Neural progenitor cell (in vitro differentiated cells): ENCODE data around the gene SMS. TPM values are rescaled to one million over a fixed set of nuclear protein-coding genes. Genes with fewer than 3 reads are reported as not detected.

ENCODE experiments used
- DNase-seq: peaks from one replicate; pipeline ENCODE4 v3.0.0-alpha.2; 2016; ENCODE audit warnings: low spot score
- H2AFZ ChIP-seq: fragments of 200-600 bp; sonication (generic); replicated peaks from 2 replicates; pipeline ENCODE4 v1.6.1; 2016; ENCODE audit warnings: antibody characterized with exemption
- H3F3A ChIP-seq: fragments of 200-600 bp; sonication (generic); 2 replicates; pipeline ENCODE4 v1.6.1; 2016; ENCODE audit warnings: antibody characterized with exemption, low read depth
- H3K27ac ChIP-seq: fragments of 200-600 bp; sonication (generic); 2 replicates; pipeline ENCODE4 v1.5.1; 2016; ENCODE audit warnings: mild to moderate bottlenecking
- H3K27me3 ChIP-seq: fragments of 200-600 bp; sonication (generic); 2 replicates; pipeline ENCODE4 v1.6.1; 2016; ENCODE audit warnings: mild to moderate bottlenecking, moderate library complexity
- H3K36me3 ChIP-seq: fragments of 200-600 bp; sonication (generic); 2 replicates; pipeline ENCODE4 v1.5.1; 2016
- H3K4me1 ChIP-seq: fragments of 200-600 bp; sonication (generic); 2 replicates; pipeline ENCODE4 v1.6.1; 2016; ENCODE audit warnings: mixed run types
- H3K4me2 ChIP-seq: fragments of 200-600 bp; sonication (generic); 2 replicates; pipeline ENCODE4 v1.6.1; 2016
- H3K4me3 ChIP-seq: fragments of 200-600 bp; sonication (generic); 2 replicates; pipeline ENCODE4 v1.5.1; 2016
- H3K79me2 ChIP-seq: fragments of 200-600 bp; sonication (generic); 2 replicates; pipeline ENCODE4 v1.6.1; 2016; ENCODE audit warnings: low read depth
- H3K9ac ChIP-seq: fragments of 200-600 bp; sonication (generic); 2 replicates; pipeline ENCODE4 v1.6.1; 2016
- H3K9me3 ChIP-seq: fragments of 200-600 bp; sonication (generic); 2 replicates; pipeline ENCODE4 v1.5.1; 2016; ENCODE audit warnings: low read depth
- H4K20me1 ChIP-seq: fragments of 200-600 bp; sonication (generic); 2 replicates; pipeline ENCODE4 v1.6.1; 2016; ENCODE audit warnings: low read depth
- H3K27ac Mint-ChIP-seq: 3 replicates; pipeline ENCODE4 v1.8.0; 2021; ENCODE audit warnings: mixed read lengths
- H3K27me3 Mint-ChIP-seq: 2 replicates; pipeline ENCODE4 v1.8.0; 2022; ENCODE audit warnings: low read depth, mild to moderate bottlenecking, inconsistent platforms, moderate library complexity, mixed read lengths; ENCODE audit not compliant: insufficient read depth
- H3K36me3 Mint-ChIP-seq: 3 replicates; pipeline ENCODE4 v1.8.0; 2021; ENCODE audit warnings: mixed read lengths
- H3K4me1 Mint-ChIP-seq: 3 replicates; pipeline ENCODE4 v1.8.0; 2021; ENCODE audit warnings: mixed read lengths
- H3K4me3 Mint-ChIP-seq: 3 replicates; pipeline ENCODE4 v1.8.0; 2021; ENCODE audit warnings: mild to moderate bottlenecking, moderate library complexity, mixed read lengths
- H3K9me3 Mint-ChIP-seq: 3 replicates; pipeline ENCODE4 v1.8.0; 2020; ENCODE audit warnings: mixed read lengths
- CTCF ChIP-seq: fragments of 200-600 bp; sonication (generic); IDR thresholded peaks from 2 replicates; pipeline ENCODE4 v1.5.1; 2017; ENCODE audit warnings: antibody characterized with exemption, mild to moderate bottlenecking
- EZH2 ChIP-seq: fragments of 200-600 bp; sonication (generic); IDR thresholded peaks from 2 replicates; pipeline ENCODE4 v1.6.1; 2017; ENCODE audit warnings: antibody characterized with exemption, mild to moderate bottlenecking, moderate library complexity
- EZH2phosphoT487 ChIP-seq: fragments of 200-600 bp; sonication (generic); IDR thresholded peaks from 2 replicates; pipeline ENCODE4 v1.6.1; 2017; ENCODE audit warnings: antibody characterized with exemption
- total RNA-seq: library from RNA; depleted of rRNA; stranded (reverse); fragments of >200 nt; gene quantifications from 2 replicates; pipeline ENCODE4 v1.2.3, GENCODE V29; 2015; ENCODE audit warnings: low replicate concordance

The SMS gene
- total RNA-seq, 1 donor from 2014 or later, result 142 TPM

GRCh38 chrX:21939906-21940305 lies 603 bp upstream of the SMS start:
- Mint-ChIP-seq H3K36me3 (peaks cover 7% of the 10 kb centered on the region), H3K4me1 (peaks cover 32% of the 10 kb centered on the region), H3K9me3 (peaks cover 4% of the 10 kb centered on the region), H3K27ac (peak overlapping the region; percentile 39), H3K4me3 (peak overlapping the region; percentile 86), H3K27me3 (peaks cover 3% of the 10 kb centered on the region)
- peaks cover 36% of the 10 kb centered on the region for H3K79me2 ChIP-seq
- peaks cover 17% of the 10 kb centered on the region for H3F3A ChIP-seq
- H3K4me1 ChIP-seq, result peaks cover 10% of the 10 kb centered on the region
- TF ChIP-seq EZH2 (no peak), EZH2phosphoT487 (no peak), CTCF (no peak)
- H3K4me3 ChIP-seq, result peak overlapping the region; percentile 48
- DNase-seq, result no peak
- no peak overlapping the region for H2AFZ ChIP-seq
- no peak overlapping the region for H3K27ac ChIP-seq
- H3K4me2 ChIP-seq, result peak overlapping the region; percentile 64
- no peaks in the 10 kb centered on the region for H3K36me3 ChIP-seq
- no peak overlapping the region for H3K9ac ChIP-seq
- H3K9me3 ChIP-seq, result no peaks in the 10 kb centered on the region
- peaks cover 27% of the 10 kb centered on the region for H4K20me1 ChIP-seq
- H3K27me3 ChIP-seq, result no peaks in the 10 kb centered on the region

- Histone ChIP-seq H3K9me3 (no peaks in the 10 kb centered on the region), H4K20me1 (peaks cover 57% of the 10 kb centered on the region), H2AFZ (no peak overlapping the region), H3K4me1 (peaks cover 25% of the 10 kb centered on the region), H3K4me2 (peak overlapping the region; percentile 64), H3F3A (peaks cover 36% of the 10 kb centered on the region), H3K4me3 (no peak overlapping the region), H3K79me2 (peaks cover 70% of the 10 kb centered on the region), H3K27me3 (no peaks in the 10 kb centered on the region), H3K9ac (no peak overlapping the region), H3K27ac (no peak overlapping the region), H3K36me3 (no peaks in the 10 kb centered on the region)
- Mint-ChIP-seq H3K4me3 (peak overlapping the region; percentile 2), H3K27me3 (peaks cover 3% of the 10 kb centered on the region), H3K27ac (no peak overlapping the region), H3K4me1 (peaks cover 61% of the 10 kb centered on the region), H3K9me3 (peaks cover 4% of the 10 kb centered on the region), H3K36me3 (peaks cover 13% of the 10 kb centered on the region)
- TF ChIP-seq EZH2, result no peak
- TF ChIP-seq CTCF, result no peak
- TF ChIP-seq EZH2phosphoT487, result no peak
- DNase-seq, result no peak
These were observed 3.1 kb downstream of the SMS start for GRCh38 chrX:21943460-21944135.

- Mint-ChIP-seq H3K4me3 (no peak overlapping the region), H3K36me3 (peaks cover 15% of the 10 kb centered on the region), H3K27ac (no peak overlapping the region), H3K27me3 (peaks cover 3% of the 10 kb centered on the region), H3K4me1 (peaks cover 61% of the 10 kb centered on the region), H3K9me3 (peaks cover 5% of the 10 kb centered on the region)
- Histone ChIP-seq H3K27ac (no peak overlapping the region), H3K79me2 (peaks cover 76% of the 10 kb centered on the region), H4K20me1 (peaks cover 57% of the 10 kb centered on the region), H3K9me3 (no peaks in the 10 kb centered on the region), H3K36me3 (no peaks in the 10 kb centered on the region), H2AFZ (no peak overlapping the region), H3K4me2 (no peak overlapping the region), H3K4me1 (peaks cover 28% of the 10 kb centered on the region), H3F3A (peaks cover 36% of the 10 kb centered on the region), H3K4me3 (no peak overlapping the region), H3K27me3 (no peaks in the 10 kb centered on the region), H3K9ac (no peak overlapping the region)
- TF ChIP-seq EZH2phosphoT487 (no peak), CTCF (no peak), EZH2 (no peak)
- peak; percentile 17 for DNase-seq
These were observed 3.7 kb downstream of the SMS start for GRCh38 chrX:21944136-21944615.
